Spinal cord (tissue), 10 donors: ENCODE data around the gene COL16A1. TPM values are rescaled to one million over a fixed set of nuclear protein-coding genes. Genes with fewer than 3 reads are reported as not detected.

Experiments
- DNase-seq, 6 donors: peaks; one replicate each; pipeline versions ENCODE4 v3.0.0 to v3.0.0-alpha.2; 2013 to 2015; ENCODE audit warnings: low spot score in 6 of 6, low read depth in 4 of 6
- H3K27ac ChIP-seq: one replicate; pipeline ENCODE4 v1.5.1; 2013; ENCODE audit warnings: low read depth, low read length, control low read depth
- H3K27me3 ChIP-seq: one replicate; pipeline ENCODE4 v1.6.1; 2013; ENCODE audit warnings: low read length; ENCODE audit not compliant: control insufficient read depth, insufficient read depth
- H3K36me3 ChIP-seq: one replicate; pipeline ENCODE4 v1.6.1; 2013; ENCODE audit warnings: low read length; ENCODE audit not compliant: control insufficient read depth, insufficient read depth
- H3K4me1 ChIP-seq: one replicate; pipeline ENCODE4 v1.6.1; 2013; ENCODE audit warnings: low read length; ENCODE audit not compliant: control insufficient read depth, insufficient read depth
- H3K4me3 ChIP-seq: one replicate; pipeline ENCODE4 v1.5.1; 2013; ENCODE audit warnings: low read depth, low read length, control low read depth
- H3K9me3 ChIP-seq: one replicate; pipeline ENCODE4 v1.6.1; 2013; ENCODE audit warnings: low read length; ENCODE audit not compliant: control insufficient read depth, insufficient read depth
- WGBS: methylation state at CpG from one replicate; pipeline ENCODE4 v1.1.5; 2013; ENCODE audit warnings: missing lambda C conversion rate; ENCODE audit not compliant: insufficient coverage; 5-methylcytosine and 5-hydroxymethylcytosine counted together
- polyA plus RNA-seq, 2 donors: library from polyadenylated mRNA; unstranded; fragments of 120-200 nt; gene quantifications; one replicate each; pipeline ENCODE4 v1.2.1, GENCODE V29; 2013; ENCODE audit not compliant: insufficient read length in 2 of 2
- total RNA-seq, 2 donors: library from RNA; depleted of rRNA in 1 of 2; stranded (reverse); fragments of 120-200 nt in 1 of 2; fragments of >200 nt in 1 of 2; gene quantifications; one replicate each; pipeline versions ENCODE4 v1.2.3 to v1.2.4, GENCODE V29; 2013 to 2014
- donor health status: healthy.

The COL16A1 gene
- total and polyA plus RNA-seq, 4 donors = 60.6 to 178 (median 135) TPM

GRCh38 chr1:31624731-31625514, 78.9 kb downstream of the COL16A1 start:
- H3K36me3 ChIP-seq = peaks cover 46% of the 10 kb centered on the region
- peaks cover 44% of the 10 kb centered on the region for H3K4me1 ChIP-seq
- WGBS = 92% methylated on average over 11 of the region's 16 CpGs
- H3K4me3 ChIP-seq = no peak overlapping the region
- H3K27me3 ChIP-seq = no peaks in the 10 kb centered on the region
- no peak overlapping the region for H3K27ac ChIP-seq
- no peaks in the 10 kb centered on the region for H3K9me3 ChIP-seq
- DNase-seq = no peak

- 81% methylated on average over 5 of the region's 5 CpGs for WGBS
- no peak overlapping the region for H3K27ac ChIP-seq
- no peaks in the 10 kb centered on the region for H3K9me3 ChIP-seq
- peaks cover 44% of the 10 kb centered on the region for H3K4me1 ChIP-seq
- peaks cover 41% of the 10 kb centered on the region for H3K36me3 ChIP-seq
- H3K4me3 ChIP-seq = no peak overlapping the region
- H3K27me3 ChIP-seq = no peaks in the 10 kb centered on the region
- DNase-seq = no peak
These were observed 79.5 kb downstream of the COL16A1 start for GRCh38 chr1:31624309-31624708.

GRCh38 chr1:31623365-31623764, 80.5 kb downstream of the COL16A1 start:
- Histone ChIP-seq H3K4me1 (peaks cover 38% of the 10 kb centered on the region), H3K36me3 (peaks cover 34% of the 10 kb centered on the region), H3K9me3 (no peaks in the 10 kb centered on the region), H3K27ac (no peak overlapping the region), H3K27me3 (peaks cover under 1% of the 10 kb centered on the region), H3K4me3 (no peak overlapping the region)
- WGBS = 92% methylated on average over 10 of the region's 12 CpGs
- no peak for DNase-seq

GRCh38 chr1:31621847-31622730, 81.7 kb downstream of the COL16A1 start:
- Histone ChIP-seq H3K27me3 (peaks cover 10% of the 10 kb centered on the region), H3K9me3 (no peaks in the 10 kb centered on the region), H3K36me3 (peaks cover 22% of the 10 kb centered on the region), H3K27ac (no peak overlapping the region), H3K4me1 (peaks cover 38% of the 10 kb centered on the region), H3K4me3 (no peak overlapping the region)
- peak in 1 of 6 donors; percentile 75 for DNase-seq
- WGBS = 79% methylated on average over 14 of the region's 15 CpGs

GRCh38 chr1:31621498-31621820, 82.4 kb downstream of the COL16A1 start:
- no peaks in the 10 kb centered on the region for H3K9me3 ChIP-seq
- H3K4me1 ChIP-seq = peaks cover 33% of the 10 kb centered on the region
- H3K36me3 ChIP-seq = peaks cover 17% of the 10 kb centered on the region
- WGBS = 94% methylated on average over 2 of the region's 5 CpGs
- no peak for DNase-seq
- no peak overlapping the region for H3K4me3 ChIP-seq
- H3K27me3 ChIP-seq = peaks cover 11% of the 10 kb centered on the region
- no peak overlapping the region for H3K27ac ChIP-seq

- Histone ChIP-seq H3K27ac (no peak overlapping the region), H3K36me3 (peaks cover 13% of the 10 kb centered on the region), H3K9me3 (no peaks in the 10 kb centered on the region), H3K27me3 (peaks cover 11% of the 10 kb centered on the region), H3K4me3 (no peak overlapping the region), H3K4me1 (peaks cover 28% of the 10 kb centered on the region)
- 92% methylated on average over 18 of the region's 20 CpGs for WGBS
- no peak for DNase-seq
These were observed 83.0 kb downstream of the COL16A1 start for GRCh38 chr1:31620631-31621497.

GRCh38 chr1:31618916-31619846, 84.6 kb downstream of the COL16A1 start:
- Histone ChIP-seq H3K27me3 (peaks cover 11% of the 10 kb centered on the region), H3K9me3 (no peaks in the 10 kb centered on the region), H3K4me3 (no peak overlapping the region), H3K36me3 (peaks cover 4% of the 10 kb centered on the region), H3K27ac (no peak overlapping the region), H3K4me1 (peaks cover 40% of the 10 kb centered on the region)
- WGBS = 76% methylated on average over 20 of the region's 23 CpGs
- DNase-seq = no peak

- WGBS = 12% methylated on average over 47 of the region's 56 CpGs
- Histone ChIP-seq H3K36me3 (no peaks in the 10 kb centered on the region), H3K27me3 (peaks cover 11% of the 10 kb centered on the region), H3K9me3 (no peaks in the 10 kb centered on the region), H3K4me3 (peak overlapping the region; percentile 47), H3K27ac (no peak overlapping the region), H3K4me1 (peaks cover 45% of the 10 kb centered on the region)
- DNase-seq = peak in 3 of 6 donors; percentile 33 to 83 (median 81)
These were observed 85.7 kb downstream of the COL16A1 start for GRCh38 chr1:31617916-31618746.
